Thymus (tissue), 11 donors: Measurements from ENCODE around the gene NXPH4. TPM values are rescaled to one million over a fixed set of nuclear protein-coding genes. Genes with fewer than 3 reads are reported as not detected.
A peak's percentile ranks its signal among the peaks of the same experiment; 100 is the strongest.

ENCODE experiments used
- DNase-seq, 9 donors: peaks; one replicate each; pipeline ENCODE4 v3.0.0-alpha.2; 2013; ENCODE audit warnings: low spot score in 9 of 9, low read depth in 6 of 9, missing footprints in 1 of 9
- H3K27ac ChIP-seq, 2 donors: one replicate each; pipeline ENCODE4 v1.5.1; 2013; ENCODE audit warnings: control low read depth in 1 of 2, low read depth in 1 of 2, low read length in 1 of 2, mild to moderate bottlenecking in 1 of 2, moderate library complexity in 1 of 2
- H3K27me3 ChIP-seq, 2 donors: one replicate each; pipeline ENCODE4 v1.5.1; 2013; ENCODE audit warnings: low read length in 1 of 2; ENCODE audit not compliant: control insufficient read depth in 2 of 2, insufficient read depth in 1 of 2
- H3K36me3 ChIP-seq, 2 donors: one replicate each; pipeline ENCODE4 v1.5.1; 2013; ENCODE audit warnings: low read length in 1 of 2, mild to moderate bottlenecking in 1 of 2, moderate library complexity in 1 of 2; ENCODE audit not compliant: control insufficient read depth in 2 of 2, insufficient read depth in 2 of 2
- H3K4me1 ChIP-seq, 2 donors: one replicate each; pipeline ENCODE4 v1.5.1; 2013; ENCODE audit warnings: low read length in 2 of 2; ENCODE audit not compliant: control insufficient read depth in 2 of 2, insufficient read depth in 2 of 2
- H3K4me3 ChIP-seq, 2 donors: one replicate each; pipeline ENCODE4 v1.5.1; 2013; ENCODE audit warnings: low read length in 2 of 2, control low read depth in 1 of 2, mild to moderate bottlenecking in 1 of 2
- H3K9me3 ChIP-seq, 2 donors: one replicate each; pipeline ENCODE4 v1.5.1; 2013; ENCODE audit warnings: low read length in 1 of 2, mild to moderate bottlenecking in 1 of 2; ENCODE audit not compliant: control insufficient read depth in 2 of 2, insufficient read depth in 1 of 2
- WGBS: extraction: QIAGEN DNeasy Blood & Tissue Kit; methylation state at CpG from one replicate; pipeline ENCODE4 v1.1.7; 2013; 5-methylcytosine and 5-hydroxymethylcytosine counted together
- polyA plus RNA-seq: library from polyadenylated mRNA; stranded (reverse); fragments of 200-250 nt; gene quantifications from one replicate; pipeline ENCODE4 v1.2.3, GENCODE V29; 2013
- total RNA-seq: library from RNA; stranded (reverse); fragments of 120-200 nt; gene quantifications from one replicate; pipeline ENCODE4 v1.2.4, GENCODE V29; 2013
- donor health status: healthy.

NXPH4 gene
- total and polyA plus RNA-seq, 2 donors: 0.14 to 0.16 TPM

GRCh38 chr12:57181072-57181471 is 35.5 kb upstream of the NXPH4 start:
- Histone ChIP-seq H3K9me3 (no peaks in the 10 kb centered on the region), H3K4me3 (no peak overlapping the region), H3K27me3 (peaks cover 0 to 10% of the 10 kb centered on the region in 2 donors), H3K36me3 (no peaks in the 10 kb centered on the region), H3K4me1 (peaks cover 0 to 3% of the 10 kb centered on the region in 2 donors), H3K27ac (no peak overlapping the region)
- 88% methylated on average over 9 of the region's 9 CpGs for WGBS
- DNase-seq: no peak

GRCh38 chr12:57181561-57182155 is 34.9 kb upstream of the NXPH4 start:
- no peaks in the 10 kb centered on the region for H3K36me3 ChIP-seq
- H3K27me3 ChIP-seq: peaks cover 0 to 10% of the 10 kb centered on the region in 2 donors
- DNase-seq: no peak
- WGBS: 90% methylated on average over 5 of the region's 5 CpGs
- no peaks in the 10 kb centered on the region for H3K9me3 ChIP-seq
- H3K4me1 ChIP-seq: peaks cover 0 to 3% of the 10 kb centered on the region in 2 donors
- H3K4me3 ChIP-seq: no peak overlapping the region
- H3K27ac ChIP-seq: no peak overlapping the region

GRCh38 chr12:57182918-57183575 is 33.5 kb upstream of the NXPH4 start:
- no peaks in the 10 kb centered on the region for H3K36me3 ChIP-seq
- H3K4me1 ChIP-seq: peaks cover 0 to 3% of the 10 kb centered on the region in 2 donors
- no peak overlapping the region for H3K27ac ChIP-seq
- H3K4me3 ChIP-seq: no peak overlapping the region
- 62% methylated on average over 13 of the region's 13 CpGs for whole genome bisulfite sequencing
- no peaks in the 10 kb centered on the region for H3K9me3 ChIP-seq
- DNase-seq: peak; percentile 30 to 86 (median 71)
- peaks cover 0 to 9% of the 10 kb centered on the region in 2 donors for H3K27me3 ChIP-seq

GRCh38 chr12:57183939-57184725 is 32.5 kb upstream of the NXPH4 start:
- no peak overlapping the region for H3K4me3 ChIP-seq
- H3K4me1 ChIP-seq: peaks cover 0 to 3% of the 10 kb centered on the region in 2 donors
- H3K36me3 ChIP-seq: no peaks in the 10 kb centered on the region
- no peaks in the 10 kb centered on the region for H3K9me3 ChIP-seq
- peaks cover 0 to 8% of the 10 kb centered on the region in 2 donors for H3K27me3 ChIP-seq
- DNase-seq: no peak
- WGBS: 97% methylated on average over 22 of the region's 22 CpGs
- H3K27ac ChIP-seq: no peak overlapping the region

- Histone ChIP-seq H3K9me3 (no peaks in the 10 kb centered on the region), H3K4me3 (no peak overlapping the region), H3K27me3 (peaks cover 0 to 8% of the 10 kb centered on the region in 2 donors), H3K27ac (no peak overlapping the region), H3K4me1 (peaks cover 0 to 3% of the 10 kb centered on the region in 2 donors), H3K36me3 (no peaks in the 10 kb centered on the region)
- DNase-seq: no peak
- 96% methylated on average over 25 of the region's 25 CpGs for WGBS
These were observed 31.2 kb upstream of the NXPH4 start for GRCh38 chr12:57185403-57185802.

- Histone ChIP-seq H3K4me3 (no peak overlapping the region), H3K27ac (no peak overlapping the region), H3K27me3 (peaks cover 0 to 8% of the 10 kb centered on the region in 2 donors), H3K4me1 (peaks cover 0 to 3% of the 10 kb centered on the region in 2 donors), H3K9me3 (no peaks in the 10 kb centered on the region), H3K36me3 (no peaks in the 10 kb centered on the region)
- no peak for DNase-seq
- WGBS: 93% methylated on average over 12 of the region's 12 CpGs
These were observed 30.6 kb upstream of the NXPH4 start for GRCh38 chr12:57185906-57186508.

GRCh38 chr12:57187222-57188089 is 29.1 kb upstream of the NXPH4 start:
- DNase-seq: no peak
- Histone ChIP-seq H3K36me3 (no peaks in the 10 kb centered on the region), H3K4me3 (no peak overlapping the region), H3K27me3 (peaks cover 0 to 8% of the 10 kb centered on the region in 2 donors), H3K27ac (no peak overlapping the region), H3K4me1 (peaks cover 0 to 3% of the 10 kb centered on the region in 2 donors), H3K9me3 (no peaks in the 10 kb centered on the region)
- 90% methylated on average over 21 of the region's 21 CpGs for WGBS

- H3K9me3 ChIP-seq: no peaks in the 10 kb centered on the region
- H3K4me3 ChIP-seq: no peak overlapping the region
- DNase-seq: no peak
- H3K27ac ChIP-seq: no peak overlapping the region
- no peaks in the 10 kb centered on the region for H3K36me3 ChIP-seq
- H3K4me1 ChIP-seq: peaks cover 0 to 2% of the 10 kb centered on the region in 2 donors
- H3K27me3 ChIP-seq: peaks cover 0 to 8% of the 10 kb centered on the region in 2 donors
- WGBS: 89% methylated on average over 8 of the region's 8 CpGs
These were observed 28.5 kb upstream of the NXPH4 start for GRCh38 chr12:57188090-57188425.
